Measurements from ENCODE around the gene ALG3.
"Not testable (repeated sequence)": the region's sequence is repeated elsewhere in the genome, so short reads cannot be mapped to it uniquely, and the experiment has no call there.

DNA sequence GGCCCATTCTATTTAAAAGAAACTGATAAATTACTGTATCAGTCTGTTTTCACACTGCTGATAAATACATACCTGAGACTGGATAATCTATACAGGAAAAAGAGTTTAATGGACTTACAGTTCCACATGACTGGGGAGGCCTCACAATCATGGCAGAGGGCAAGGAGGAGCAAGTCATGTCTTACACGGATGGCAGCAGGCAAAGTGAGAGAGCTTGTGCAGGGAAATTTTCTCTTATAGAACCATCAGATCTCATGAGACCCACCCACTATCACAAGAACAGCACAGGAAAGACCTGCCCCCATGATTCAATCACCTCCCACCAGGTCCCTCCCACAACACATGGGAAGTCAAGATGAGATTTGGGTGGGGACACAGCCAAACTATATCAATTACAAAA lies 18.5 kb upstream of the ALG3 start:
- not testable (repeated sequence) for TF ChIP-seq CTCF (IDR thresholded peaks at IDR 0.05); POLR2AphosphoS5 (IDR thresholded peaks at IDR 0.05; ENCODE audit: low read depth, low read length); SIN3A (IDR thresholded peaks at IDR 0.05; ENCODE audit: borderline replicate concordance, insufficient read depth, low read depth, low read length)

Data from Panc1 (cell line).